H9 (cell line): ENCODE measurements around the gene DDOST. TPM values are rescaled to one million over a fixed set of nuclear protein-coding genes. Genes with fewer than 3 reads are reported as not detected.

ENCODE experiments used
- DNase-seq: peaks from one replicate; pipeline ENCODE4 v3.0.0-alpha.2; 2017
- H2AFZ ChIP-seq: one replicate; pipeline ENCODE4 v1.6.1; 2013; ENCODE audit warnings: mild to moderate bottlenecking, low read length, control low read depth, moderate library complexity
- H2AK5ac ChIP-seq: 2 replicates; pipeline ENCODE4 v1.6.1; 2013; ENCODE audit warnings: low read length, control low read depth, mixed read lengths; ENCODE audit not compliant: insufficient read length
- H2BK120ac ChIP-seq: one replicate; pipeline ENCODE4 v1.6.1; 2013; ENCODE audit warnings: low read depth, mild to moderate bottlenecking, low read length, control low read depth, inconsistent platforms; ENCODE audit not compliant: poor library complexity, severe bottlenecking
- H2BK12ac ChIP-seq: 2 replicates; pipeline ENCODE4 v1.6.1; 2013; ENCODE audit warnings: low read length, control low read depth, mixed read lengths, low read depth; ENCODE audit not compliant: insufficient read length
- H2BK15ac ChIP-seq: 2 replicates; pipeline ENCODE4 v1.6.1; 2013; ENCODE audit warnings: low read depth, low read length, control low read depth
- H2BK20ac ChIP-seq: one replicate; pipeline ENCODE4 v1.6.1; 2013; ENCODE audit warnings: low read depth, mild to moderate bottlenecking, low read length, control low read depth, inconsistent platforms; ENCODE audit not compliant: poor library complexity, severe bottlenecking
- H2BK5ac ChIP-seq: 2 replicates; pipeline ENCODE4 v1.6.1; 2013; ENCODE audit warnings: low read length, control low read depth, mixed read lengths; ENCODE audit not compliant: insufficient read length
- H3K14ac ChIP-seq: 2 replicates; pipeline ENCODE4 v1.6.1; 2013; ENCODE audit warnings: low read length, control low read depth; ENCODE audit not compliant: insufficient read depth
- H3K18ac ChIP-seq: 2 replicates; pipeline ENCODE4 v1.6.1; 2013; ENCODE audit warnings: low read depth, mild to moderate bottlenecking, mixed read lengths, low read length, control low read depth; ENCODE audit not compliant: insufficient read length
- H3K23ac ChIP-seq: 2 replicates; pipeline ENCODE4 v1.6.1; 2013; ENCODE audit warnings: low read length, control low read depth, mixed read lengths, low read depth; ENCODE audit not compliant: insufficient read length
- H3K23me2 ChIP-seq: 2 replicates; pipeline ENCODE4 v1.6.1; 2013; ENCODE audit warnings: low read depth, mild to moderate bottlenecking, mixed read lengths, low read length, control low read depth; ENCODE audit not compliant: insufficient read length, poor library complexity, severe bottlenecking
- H3K27ac ChIP-seq: 2 replicates; pipeline ENCODE4 v1.5.1; 2013; ENCODE audit warnings: low read length, control low read depth, mixed read lengths, low read depth; ENCODE audit not compliant: insufficient read length
- H3K27me3 ChIP-seq: 2 replicates; pipeline ENCODE4 v1.6.1; 2013; ENCODE audit warnings: low read length, control low read depth, inconsistent platforms; ENCODE audit not compliant: insufficient read depth
- H3K4ac ChIP-seq: 2 replicates; pipeline ENCODE4 v1.6.1; 2013; ENCODE audit warnings: low read depth, mild to moderate bottlenecking, control low read depth, inconsistent platforms, low read length, moderate library complexity
- H3K4me1 ChIP-seq: 2 replicates; pipeline ENCODE4 v1.6.1; 2013; ENCODE audit warnings: low read length, control low read depth, inconsistent platforms; ENCODE audit not compliant: insufficient read depth
- H3K4me2 ChIP-seq: 2 replicates; pipeline ENCODE4 v1.6.1; 2013; ENCODE audit warnings: low read length, control low read depth, mixed read lengths; ENCODE audit not compliant: insufficient read length, insufficient read depth
- H3K56ac ChIP-seq: 2 replicates; pipeline ENCODE4 v1.6.1; 2013; ENCODE audit warnings: low read depth, mild to moderate bottlenecking, mixed read lengths, low read length, control low read depth; ENCODE audit not compliant: insufficient read length
- H3K79me1 ChIP-seq: 2 replicates; pipeline ENCODE4 v1.6.1; 2013; ENCODE audit warnings: low read depth, mild to moderate bottlenecking, moderate library complexity, low read length, control low read depth, inconsistent platforms; ENCODE audit not compliant: insufficient read depth, poor library complexity, severe bottlenecking
- H3K79me2 ChIP-seq: 2 replicates; pipeline ENCODE4 v1.6.1; 2013; ENCODE audit warnings: low read length, control low read depth, inconsistent platforms; ENCODE audit not compliant: insufficient read depth
- H3K9ac ChIP-seq: 2 replicates; pipeline ENCODE4 v1.6.1; 2013; ENCODE audit warnings: low read length, control low read depth, mixed read lengths; ENCODE audit not compliant: insufficient read length; ENCODE audit errors: extremely low read depth
- H3K9me3 ChIP-seq: one replicate; pipeline ENCODE4 v1.6.1; 2013; ENCODE audit warnings: low read depth, low read length, inconsistent platforms; ENCODE audit not compliant: control insufficient read depth
- H3T11ph ChIP-seq: one replicate; pipeline ENCODE4 v1.6.1; 2013; ENCODE audit warnings: mild to moderate bottlenecking, low read length, control low read depth, inconsistent platforms
- H4K20me1 ChIP-seq: one replicate; pipeline ENCODE4 v1.6.1; 2013; ENCODE audit not compliant: control insufficient read depth, insufficient read length, insufficient read depth
- H4K5ac ChIP-seq: 2 replicates; pipeline ENCODE4 v1.6.1; 2013; ENCODE audit warnings: low read depth, mild to moderate bottlenecking, mixed read lengths, low read length, control low read depth; ENCODE audit not compliant: insufficient read length
- H4K8ac ChIP-seq: replicated peaks from 2 replicates; pipeline ENCODE4 v1.6.1; 2013; ENCODE audit warnings: low read length, control low read depth, mixed read lengths, low read depth; ENCODE audit not compliant: insufficient read length
- H4K91ac ChIP-seq: 2 replicates; pipeline ENCODE4 v1.6.1; 2013; ENCODE audit warnings: low read depth, mild to moderate bottlenecking, moderate library complexity, mixed read lengths, low read length, control low read depth; ENCODE audit not compliant: insufficient read length
- H3K27ac Mint-ChIP-seq, 3 experiments: 2 replicates in 2 of 3; 3 replicates in 1 of 3; pipeline ENCODE4 v1.8.0; 2020 to 2021; ENCODE audit warnings: mixed read lengths in 3 of 3, mild to moderate bottlenecking in 1 of 3, moderate library complexity in 1 of 3
- H3K27me3 Mint-ChIP-seq: 2 replicates; pipeline ENCODE4 v1.8.0; 2021; ENCODE audit warnings: low read depth, mild to moderate bottlenecking, moderate library complexity, mixed read lengths
- H3K36me3 Mint-ChIP-seq, 3 experiments: 2 replicates in 2 of 3; 3 replicates in 1 of 3; pipeline ENCODE4 v1.8.0; 2020 to 2021; ENCODE audit warnings: low read depth in 3 of 3, mixed read lengths in 3 of 3; ENCODE audit not compliant: insufficient read depth in 1 of 3
- H3K4me1 Mint-ChIP-seq, 2 experiments: 2 replicates each; pipeline ENCODE4 v1.8.0; 2020; ENCODE audit warnings: mixed read lengths in 2 of 2
- H3K4me3 Mint-ChIP-seq, 2 experiments: 2 replicates in 1 of 2; 3 replicates in 1 of 2; pipeline ENCODE4 v1.8.0; 2020 to 2021; ENCODE audit warnings: mild to moderate bottlenecking in 2 of 2, mixed read lengths in 2 of 2, moderate library complexity in 1 of 2
- H3K9me3 Mint-ChIP-seq, 2 experiments: 2 replicates in 1 of 2; 3 replicates in 1 of 2; pipeline ENCODE4 v1.8.0; 2020; ENCODE audit warnings: mild to moderate bottlenecking in 2 of 2, mixed read lengths in 2 of 2, moderate library complexity in 1 of 2
- WGBS: extraction: QIAGEN DNeasy Blood & Tissue Kit; methylation state at CpG from one replicate; pipeline ENCODE4 v1.1.7; 2013; ENCODE audit warnings: missing lambda C conversion rate, low lambda C conversion rate, mixed read lengths; ENCODE audit not compliant: insufficient read length; ENCODE audit errors: extremely low coverage; 5-methylcytosine and 5-hydroxymethylcytosine counted together
- total RNA-seq: library from RNA; stranded (reverse); gene quantifications from 2 replicates; pipeline ENCODE4 v1.2.1, GENCODE V29; 2021
- TF ChIP-seq, protein P1 (sequence below): fragments of 200-600 bp; sonication (generic); conservative IDR thresholded peaks from 3 replicates; pipeline ENCODE4 v1.8.0; 2021; ENCODE audit warnings: antibody characterized with exemption, mild to moderate bottlenecking

The DDOST gene
- total RNA-seq, 1 experiment from 2014 or later, result 255 TPM

- H4K91ac ChIP-seq, result no peak overlapping the region
- H3K14ac ChIP-seq, result no peak overlapping the region
- no peak overlapping the region for H3K9ac ChIP-seq
These were observed 15.8 kb downstream of the DDOST start for GRCh38 chr1:20645414-20645813.

More at GRCh38 chr1:20645414-20645813, 15.8 kb downstream of the DDOST start:
- Histone ChIP-seq H3K56ac (no peak overlapping the region), H4K5ac (no peak overlapping the region), H2BK5ac (no peak overlapping the region), H3K23me2 (no peaks in the 10 kb centered on the region), H3K79me2 (no peaks in the 10 kb centered on the region), H3K27ac (no peak overlapping the region), H3K18ac (no peak overlapping the region), H2BK20ac (no peak overlapping the region), H3K79me1 (no peaks in the 10 kb centered on the region), H3K4me1 (no peaks in the 10 kb centered on the region), H3K23ac (no peak overlapping the region), H2BK12ac (no peak overlapping the region), H2BK120ac (no peak overlapping the region), H2BK15ac (no peak overlapping the region), H4K8ac (no peak overlapping the region), H4K20me1 (no peaks in the 10 kb centered on the region), H3K4me2 (no peak overlapping the region), H3K4ac (no peak overlapping the region), H2AFZ (no peak overlapping the region), H3T11ph (no peak overlapping the region), H2AK5ac (no peak overlapping the region), H3K9me3 (no peaks in the 10 kb centered on the region), H3K27me3 (no peaks in the 10 kb centered on the region)
- no peaks in the 10 kb centered on the region; the same call in 1 of the 2 replicates for H3K27me3 Mint-ChIP-seq
- no peak overlapping the region; a peak in 1 of 7 replicates for H3K27ac Mint-ChIP-seq
- WGBS, result no CpG with 5 or more reads among the region's 14 CpGs
- H3K36me3 Mint-ChIP-seq, result peaks cover under 1 to 20% (median 15%) of the 10 kb centered on the region in 3 experiments; a peak in 5 of 7 replicates
- TF ChIP-seq, protein P1, sequence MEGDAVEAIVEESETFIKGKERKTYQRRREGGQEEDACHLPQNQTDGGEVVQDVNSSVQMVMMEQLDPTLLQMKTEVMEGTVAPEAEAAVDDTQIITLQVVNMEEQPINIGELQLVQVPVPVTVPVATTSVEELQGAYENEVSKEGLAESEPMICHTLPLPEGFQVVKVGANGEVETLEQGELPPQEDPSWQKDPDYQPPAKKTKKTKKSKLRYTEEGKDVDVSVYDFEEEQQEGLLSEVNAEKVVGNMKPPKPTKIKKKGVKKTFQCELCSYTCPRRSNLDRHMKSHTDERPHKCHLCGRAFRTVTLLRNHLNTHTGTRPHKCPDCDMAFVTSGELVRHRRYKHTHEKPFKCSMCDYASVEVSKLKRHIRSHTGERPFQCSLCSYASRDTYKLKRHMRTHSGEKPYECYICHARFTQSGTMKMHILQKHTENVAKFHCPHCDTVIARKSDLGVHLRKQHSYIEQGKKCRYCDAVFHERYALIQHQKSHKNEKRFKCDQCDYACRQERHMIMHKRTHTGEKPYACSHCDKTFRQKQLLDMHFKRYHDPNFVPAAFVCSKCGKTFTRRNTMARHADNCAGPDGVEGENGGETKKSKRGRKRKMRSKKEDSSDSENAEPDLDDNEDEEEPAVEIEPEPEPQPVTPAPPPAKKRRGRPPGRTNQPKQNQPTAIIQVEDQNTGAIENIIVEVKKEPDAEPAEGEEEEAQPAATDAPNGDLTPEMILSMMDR, result no peak
- H3K4me3 Mint-ChIP-seq, result no peak overlapping the region
- no peak for DNase-seq
- H3K9me3 Mint-ChIP-seq, result no peaks in the 10 kb centered on the region; a peak in 1 of 5 replicates
- peaks cover 11 to 12% of the 10 kb centered on the region in 2 experiments for H3K4me1 Mint-ChIP-seq
